GM12801 (cell line): Measurements from ENCODE around the gene FADS2.

Source experiments
- CTCF ChIP-seq: IDR thresholded peaks from one replicate; pipeline ENCODE4 v1.5.1; 2011; ENCODE audit warnings: control low read depth; ENCODE audit not compliant: insufficient read length; ENCODE audit errors: extremely low read depth

FADS2 gene

GRCh38 chr11:61854966-61855714, 27.0 kb downstream of the FADS2 start:
- no peak for TF ChIP-seq CTCF

DNA sequence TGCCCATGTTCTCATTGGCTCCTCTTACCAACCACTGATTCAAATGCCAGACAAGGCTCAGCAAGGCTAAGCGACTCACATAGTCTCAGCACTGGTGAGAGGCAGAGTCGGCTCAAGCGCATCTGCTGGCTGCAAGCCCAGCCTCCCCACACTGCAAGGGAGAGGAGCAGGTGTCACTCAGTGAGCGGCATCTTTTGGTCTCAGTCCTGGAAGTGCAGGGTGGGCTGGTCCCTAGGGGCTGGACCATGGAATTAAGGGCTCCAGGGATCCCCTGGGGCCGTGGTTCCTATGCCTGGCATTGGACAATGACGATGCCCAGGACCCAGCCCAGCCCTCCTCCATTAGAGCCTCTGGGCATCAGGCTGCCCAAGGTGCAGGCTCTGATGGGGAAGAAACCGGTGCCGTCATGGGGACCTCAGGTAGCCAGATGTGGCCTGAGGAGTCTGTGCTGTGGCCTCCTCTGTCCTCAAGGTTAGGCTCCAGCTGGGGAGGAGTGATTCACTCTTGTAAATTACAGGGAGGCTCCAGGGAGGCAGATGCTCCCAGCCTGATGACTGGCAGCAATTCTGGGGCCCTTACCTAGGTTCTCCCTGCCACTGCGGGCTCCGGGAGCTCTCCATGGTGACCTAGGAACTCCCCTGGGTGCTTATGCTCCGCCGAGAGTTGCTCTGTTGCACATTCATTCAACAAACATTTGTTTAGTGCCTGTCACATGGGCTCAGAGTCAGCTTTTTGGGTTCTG, 28.0 kb downstream of the FADS2 start:
- no peak for TF ChIP-seq CTCF

DNA sequence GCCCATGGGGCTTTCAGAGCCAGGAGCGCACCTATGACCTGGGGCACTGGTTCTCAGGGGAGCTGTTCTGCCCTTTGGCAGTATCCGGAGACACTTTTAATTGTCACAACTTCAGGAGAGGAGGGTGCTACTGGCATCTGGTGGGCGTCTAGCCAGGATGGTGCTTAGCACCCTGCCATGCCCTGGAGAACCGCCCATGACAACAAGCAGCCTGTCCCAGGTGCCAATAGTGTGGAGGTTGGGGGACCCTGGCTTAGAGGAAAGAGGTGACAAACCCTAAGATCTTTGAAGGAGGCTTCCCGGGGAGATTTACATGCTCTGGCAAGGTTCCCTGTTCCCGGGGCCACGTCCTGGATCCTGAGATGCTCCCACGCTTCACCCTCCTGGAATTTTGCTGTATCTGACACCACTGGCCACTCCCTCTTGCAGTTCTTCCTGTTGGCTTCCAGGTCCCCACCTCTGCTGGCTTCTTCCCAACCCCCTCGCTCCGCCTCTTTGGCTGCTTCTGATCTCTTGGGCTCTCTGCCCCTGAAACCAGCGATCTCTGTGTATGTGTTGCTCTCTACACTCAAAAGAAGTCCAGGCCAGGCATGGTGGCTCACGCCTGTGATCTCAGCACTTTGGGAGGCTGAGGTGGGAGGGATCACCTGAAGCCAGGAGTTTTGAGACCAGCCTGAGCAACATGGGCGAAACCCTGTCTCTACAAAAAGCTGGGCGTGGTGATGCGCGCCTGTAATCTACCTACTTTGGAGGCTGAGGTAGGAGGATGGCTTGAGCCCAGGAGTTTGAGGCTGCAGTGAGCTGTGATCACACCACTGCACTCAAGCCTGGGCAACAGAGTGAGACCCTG, 32.2 kb downstream of the FADS2 start:
- no peak for TF ChIP-seq CTCF

DNA sequence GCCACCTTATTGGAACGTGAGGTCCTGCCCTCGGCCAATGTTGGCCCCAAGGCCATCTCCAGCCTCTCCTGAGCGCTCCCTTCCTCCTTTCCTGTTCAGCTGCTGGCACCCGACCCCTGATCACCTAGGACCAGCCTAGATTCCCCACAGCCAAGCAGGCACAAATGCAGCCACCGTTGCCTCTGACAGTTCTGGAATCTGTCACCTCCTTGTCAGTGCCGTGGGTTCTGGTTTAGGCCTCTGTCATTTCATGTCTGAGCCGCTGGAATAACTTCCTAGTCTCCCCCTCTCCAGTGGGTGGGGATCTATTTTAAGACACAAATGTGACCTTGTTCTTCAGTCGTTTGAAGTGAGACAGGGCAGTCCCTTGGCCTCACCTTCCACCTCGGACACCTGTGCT, 33.5 kb downstream of the FADS2 start:
- no peak for TF ChIP-seq CTCF

- TF ChIP-seq CTCF = no peak
These were observed 34.8 kb downstream of the FADS2 start for GRCh38 chr11:61862714-61863547.

DNA sequence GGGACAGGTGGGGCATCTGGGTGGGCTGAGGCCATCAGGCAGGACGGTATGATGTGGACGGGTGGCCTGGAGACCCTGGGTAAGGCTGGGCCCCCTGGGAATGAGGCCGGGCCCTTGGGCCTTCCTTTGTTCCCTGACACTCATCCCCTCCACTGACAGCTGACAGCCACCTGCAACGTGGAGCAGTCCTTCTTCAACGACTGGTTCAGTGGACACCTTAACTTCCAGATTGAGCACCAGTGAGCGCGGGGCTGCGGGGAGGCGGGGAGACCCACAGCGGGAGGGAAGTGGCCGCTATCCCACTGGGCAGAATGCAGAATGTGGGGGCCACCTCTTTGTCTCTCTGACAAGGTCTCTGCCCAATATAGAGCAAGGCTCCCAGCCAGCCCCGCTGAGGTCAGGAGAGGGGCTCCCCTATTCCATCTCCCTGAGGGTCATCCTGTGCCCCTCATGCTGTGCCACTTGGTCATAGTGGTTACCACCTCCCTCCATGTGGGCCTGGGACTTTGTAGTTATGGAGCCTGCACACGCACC, 35.5 kb downstream of the FADS2 start:
- no peak for TF ChIP-seq CTCF
